Forelimb muscle (tissue), 1 donor: Measurements from ENCODE around the gene LARP1. TPM values are rescaled to one million over a fixed set of nuclear protein-coding genes. Genes with fewer than 3 reads are reported as not detected.
"Not testable (repeated sequence)": the region's sequence is repeated elsewhere in the genome, so short reads cannot be mapped to it uniquely, and the experiment has no call there.

Source experiments
- DNase-seq: peaks from one replicate; pipeline ENCODE4 v3.0.0-alpha.2; 2013; ENCODE audit warnings: low read depth
- polyA plus RNA-seq: library from polyadenylated mRNA; unstranded; fragments of 120-200 nt; gene quantifications from one replicate; pipeline ENCODE4 v1.2.1, GENCODE V29; 2013; ENCODE audit not compliant: insufficient read length

LARP1 gene
- 89.5 TPM for polyA plus RNA-seq

DNA sequence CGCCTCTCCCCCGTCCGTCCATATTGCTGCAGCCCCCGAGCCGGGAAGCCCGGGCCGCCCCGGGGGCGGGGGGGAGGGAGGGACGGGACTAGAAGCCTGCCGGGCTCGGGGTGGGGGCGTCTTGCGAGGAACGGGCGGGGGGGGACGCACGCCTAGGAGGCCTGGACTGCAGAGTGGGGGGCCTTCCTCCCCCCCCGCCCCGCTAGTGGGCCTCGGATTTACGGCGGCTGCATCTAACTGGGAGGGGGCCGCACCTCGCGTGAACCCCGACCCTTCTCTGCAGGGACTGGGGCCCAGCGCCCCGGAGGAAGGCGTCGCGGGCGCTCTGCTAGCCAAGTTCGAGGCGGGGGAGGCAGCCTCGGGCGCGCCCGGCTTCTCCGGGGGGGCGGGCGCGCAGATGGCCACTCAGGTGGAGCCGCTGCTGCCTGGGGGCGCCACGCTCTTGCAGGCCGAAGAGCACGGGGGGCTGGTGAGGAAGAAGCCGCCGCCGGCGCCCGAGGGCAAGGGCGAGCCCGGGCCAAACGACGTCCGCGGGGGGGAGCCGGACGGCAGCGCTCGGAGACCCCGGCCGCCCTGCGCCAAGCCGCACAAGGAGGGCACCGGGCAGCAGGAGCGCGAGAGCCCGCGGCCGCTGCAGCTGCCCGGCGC lies at the start of gene LARP1:
LARP1 (plus strand) TSS at position 17 of the 648 bp plus-strand sequence; CDS start at position 398, 381 bp downstream.
- no peak for DNase-seq

DNA sequence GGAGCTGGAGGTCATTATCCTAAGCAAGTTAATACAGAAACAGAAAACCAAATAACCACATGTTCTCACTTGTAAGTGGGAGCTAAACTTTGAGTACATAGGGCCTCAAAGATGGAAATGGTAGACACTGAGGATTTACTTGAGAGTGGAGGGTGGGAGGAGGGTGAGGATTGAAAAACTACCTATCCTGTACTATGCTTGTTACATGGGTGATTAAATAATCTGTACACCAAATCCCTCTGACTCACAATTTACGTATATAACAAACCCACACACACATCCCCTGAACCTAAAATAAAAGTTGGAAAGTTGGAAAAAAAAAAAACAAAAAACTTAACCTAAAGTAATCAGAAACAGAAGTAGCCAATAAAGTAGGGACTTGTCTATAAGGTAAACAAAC lies 48.8 kb upstream of the LARP1 start:
- DNase-seq = no peak

DNA sequence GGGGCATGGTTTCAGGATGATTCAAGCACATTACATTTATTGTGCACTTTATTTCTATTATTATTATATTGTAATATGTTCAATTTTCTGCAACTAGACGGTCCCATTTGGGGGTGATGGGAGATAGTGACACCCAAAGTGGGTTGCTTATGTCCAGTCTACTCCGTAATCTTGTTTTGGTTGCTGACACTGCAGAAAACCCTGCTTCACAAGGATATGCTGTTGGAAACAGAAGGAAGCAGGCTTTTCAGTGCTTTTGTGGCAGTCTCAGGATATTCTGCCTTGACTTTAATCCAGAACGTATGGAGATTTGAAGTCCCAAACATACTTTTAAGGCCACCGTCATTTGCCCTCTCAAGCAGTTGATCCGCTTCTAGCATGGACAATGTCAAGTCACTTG lies 47.5 kb upstream of the LARP1 start:
- DNase-seq = no peak

DNA sequence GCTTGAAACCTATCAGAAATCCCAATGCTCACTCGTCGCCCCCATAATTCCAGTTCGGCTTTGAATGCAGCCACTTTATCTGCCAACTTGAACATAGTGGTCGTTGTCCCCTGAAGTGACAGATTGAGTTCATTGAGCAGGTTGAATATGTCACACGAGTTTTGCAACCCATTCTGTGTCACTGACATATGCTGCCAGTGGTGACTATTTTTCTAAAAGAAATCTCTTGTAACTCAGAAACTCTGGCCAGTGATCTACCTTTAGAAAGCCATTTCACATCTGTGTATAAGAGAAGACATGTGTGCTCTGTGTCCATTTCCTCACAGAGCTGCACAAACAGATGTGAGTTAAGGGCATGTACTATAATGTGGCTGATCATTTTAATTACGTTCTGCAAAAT lies 47.0 kb upstream of the LARP1 start:
- DNase-seq = no peak

DNA sequence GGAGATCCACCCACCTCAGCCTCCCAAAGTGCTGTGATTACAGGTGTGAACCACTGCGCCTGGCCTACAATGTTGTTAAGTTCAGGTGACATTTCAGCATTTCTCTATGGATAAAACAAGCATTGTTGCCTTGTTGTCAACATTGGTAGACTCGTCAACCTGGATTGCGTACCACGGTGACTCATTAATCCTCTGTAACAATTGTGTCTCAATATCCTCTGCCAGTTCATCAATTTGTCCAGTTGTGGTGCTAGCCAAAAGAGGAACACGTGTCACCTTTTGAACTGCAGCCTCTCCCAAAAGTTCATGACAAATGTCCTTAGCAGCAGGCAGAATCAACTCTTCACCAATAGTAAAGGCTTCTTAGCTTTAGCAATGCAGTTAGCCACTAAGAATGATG lies 46.3 kb upstream of the LARP1 start:
- DNase-seq = no peak

DNA sequence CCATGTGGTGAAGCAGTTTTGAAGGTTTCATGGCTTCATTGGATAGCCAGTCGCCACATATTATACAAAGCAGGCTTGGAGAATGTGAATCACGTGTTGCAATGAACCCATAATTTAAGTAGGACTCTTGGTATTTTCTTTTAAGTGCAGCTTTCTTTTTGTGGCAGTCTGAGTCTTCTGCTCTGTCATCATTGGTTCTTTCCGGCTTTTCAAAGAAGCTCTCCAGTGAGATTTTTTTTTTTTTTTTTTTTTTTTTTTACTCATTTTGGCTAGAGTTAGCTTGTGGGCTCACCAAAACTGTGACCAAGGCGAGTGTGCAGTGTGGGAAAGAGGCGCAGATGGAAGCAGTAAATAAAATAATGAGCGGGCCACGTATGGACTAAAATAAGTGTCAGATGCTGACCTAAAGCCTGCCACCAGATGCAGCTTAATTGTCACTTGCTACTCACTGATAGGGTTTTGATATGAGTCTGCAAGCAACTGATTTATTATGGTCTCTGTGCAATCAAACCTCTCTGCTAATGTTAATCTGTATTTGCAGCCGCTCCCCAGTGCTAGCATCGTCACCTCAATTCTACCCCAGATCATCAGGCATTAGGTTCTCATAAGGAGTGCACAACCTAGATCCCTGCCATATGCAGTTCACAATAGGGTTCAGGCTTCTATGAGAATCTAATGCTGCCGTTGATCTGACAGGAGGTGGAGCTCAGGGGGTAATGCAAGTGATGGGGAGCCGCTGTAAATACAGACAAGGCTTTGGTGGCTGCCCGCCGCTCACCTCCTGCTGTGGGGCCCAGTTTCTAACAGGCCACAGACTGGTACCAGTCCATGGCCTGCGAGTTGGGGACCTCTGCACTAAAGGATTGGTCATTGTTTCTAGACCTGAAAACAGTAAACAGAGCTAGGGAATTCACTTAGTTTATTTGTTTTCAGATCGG lies 45.5 kb upstream of the LARP1 start:
- DNase-seq = no peak

DNA sequence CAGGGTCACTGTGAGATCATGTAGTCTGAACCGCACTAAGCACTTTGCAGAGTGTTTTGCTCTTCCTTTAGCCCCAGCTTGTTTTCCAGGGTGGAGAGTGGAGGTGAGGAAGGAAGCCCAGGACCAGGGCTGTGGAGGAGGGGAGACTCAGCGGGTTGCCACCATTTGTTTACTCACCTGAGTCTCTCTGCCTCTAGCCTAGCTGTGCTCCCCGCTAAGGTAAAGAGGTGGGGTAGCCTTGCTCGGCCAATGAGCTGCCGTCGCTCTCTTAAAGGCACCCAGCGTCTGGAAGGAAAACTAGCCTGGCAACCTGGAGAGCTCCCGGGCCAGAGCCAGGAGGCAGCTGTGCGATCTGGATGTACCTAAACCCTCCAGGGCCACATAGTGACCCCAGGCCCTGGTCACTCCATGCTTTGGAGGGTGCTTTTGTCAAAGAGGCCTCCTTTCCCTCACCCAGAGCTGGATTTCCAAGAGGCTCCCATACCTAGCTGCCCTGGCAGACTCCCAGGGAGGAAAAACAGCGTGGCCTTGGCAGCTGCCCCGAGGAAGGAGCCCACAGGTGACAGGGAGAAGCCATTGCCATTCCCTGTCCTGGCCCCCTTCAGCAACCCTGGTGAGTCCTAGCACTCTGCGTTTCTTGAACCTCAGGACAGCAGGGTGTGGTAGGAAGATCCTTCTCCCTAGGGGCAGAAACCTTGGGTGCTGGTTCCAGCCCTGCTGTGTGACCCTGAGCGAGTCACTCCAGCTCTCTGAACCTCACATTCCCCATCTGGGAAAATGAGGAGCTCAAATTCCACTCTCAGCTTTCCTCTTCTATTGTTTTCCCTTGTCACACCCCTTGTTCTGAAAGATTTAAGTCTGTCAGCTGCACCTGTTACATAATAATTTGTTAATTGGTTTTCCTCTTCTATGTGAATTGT lies 42.4 kb upstream of the LARP1 start:
- no peak for DNase-seq

DNA sequence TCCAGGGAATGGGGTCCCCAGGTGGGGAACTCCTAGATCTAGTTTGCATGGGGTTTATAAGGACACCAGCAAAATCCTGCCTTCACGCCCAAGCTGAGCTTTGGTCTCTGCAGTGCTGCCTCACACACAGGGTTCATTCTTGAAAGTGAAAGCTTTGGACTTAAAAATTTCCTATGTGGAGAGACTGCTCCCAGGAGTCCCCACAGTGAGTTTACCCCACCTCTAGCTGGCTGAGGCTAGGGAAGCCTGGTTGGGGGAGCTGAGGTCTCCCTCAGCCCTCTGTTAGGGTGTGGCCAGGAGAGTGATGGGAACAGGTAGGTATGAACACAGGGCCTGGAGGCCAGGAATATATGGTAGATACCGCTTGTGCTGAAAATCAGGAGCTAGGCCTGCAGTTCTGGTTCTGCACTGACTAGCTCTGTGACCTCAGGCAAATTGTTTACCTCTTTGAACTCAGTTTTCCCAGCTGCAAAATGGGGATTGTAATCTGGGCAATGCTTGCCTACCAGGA lies 41.5 kb upstream of the LARP1 start:
- DNase-seq = no peak

DNA sequence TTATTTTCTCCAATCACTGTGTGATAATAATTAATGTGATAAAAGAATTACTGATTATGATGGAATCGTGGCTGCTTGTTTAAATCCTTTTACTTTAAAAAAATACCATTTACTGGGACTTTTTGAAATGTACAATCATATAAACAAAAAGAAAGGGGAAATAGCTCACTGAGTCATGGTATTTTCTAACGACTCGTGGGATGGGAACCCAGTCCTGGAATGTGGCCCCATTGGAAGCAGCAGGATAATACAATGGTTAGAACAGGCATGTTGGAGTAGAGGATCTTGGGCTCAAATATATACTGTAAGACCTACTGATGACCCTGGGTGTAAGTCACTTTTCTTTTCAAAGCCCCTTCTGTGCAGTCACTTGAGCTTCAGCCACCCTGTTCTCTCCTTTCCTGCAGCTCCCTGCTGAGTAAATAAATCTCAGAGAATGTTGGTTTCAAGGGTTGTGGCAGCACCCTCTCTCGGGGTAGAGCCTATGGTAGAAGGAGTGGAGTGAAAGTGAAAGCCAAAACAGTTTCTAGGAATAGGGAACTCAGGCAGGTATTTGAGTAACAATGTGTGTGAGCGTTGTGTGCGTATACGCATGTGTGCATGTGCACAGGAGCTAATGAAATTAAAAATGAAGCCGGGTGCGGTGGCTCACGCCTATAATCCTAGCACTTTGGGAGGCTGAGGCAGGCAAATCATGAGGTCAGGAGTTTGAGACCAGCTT lies 40.8 kb upstream of the LARP1 start:
- DNase-seq = no peak

DNA sequence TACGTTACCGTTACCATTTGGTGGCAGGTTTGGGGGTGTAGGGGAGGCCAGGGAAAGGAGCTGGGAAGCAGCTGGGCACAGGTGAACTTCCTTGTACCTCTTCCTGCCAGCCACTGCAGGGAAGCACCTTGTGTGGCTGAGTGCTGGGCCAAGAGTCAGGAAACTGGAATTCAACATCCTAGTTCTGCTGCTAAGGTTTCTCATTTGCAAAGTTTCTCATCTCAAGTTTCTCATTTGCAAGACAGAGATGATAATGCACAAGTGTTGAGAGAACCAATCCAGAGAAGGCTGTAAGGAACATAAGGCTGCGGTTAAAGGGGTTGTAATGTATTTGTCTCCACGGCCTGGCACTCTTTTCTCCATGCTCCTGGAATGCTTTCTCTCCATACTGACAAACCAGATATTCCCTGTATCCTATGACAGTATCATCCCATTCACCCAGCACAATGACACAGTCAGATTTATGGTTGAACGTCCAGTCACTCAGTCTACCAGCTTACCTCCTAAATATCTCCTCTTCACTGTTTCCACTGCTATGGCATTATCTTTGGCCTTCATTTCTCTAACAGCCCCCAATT lies 33.6 kb upstream of the LARP1 start:
- DNase-seq = no peak

DNA sequence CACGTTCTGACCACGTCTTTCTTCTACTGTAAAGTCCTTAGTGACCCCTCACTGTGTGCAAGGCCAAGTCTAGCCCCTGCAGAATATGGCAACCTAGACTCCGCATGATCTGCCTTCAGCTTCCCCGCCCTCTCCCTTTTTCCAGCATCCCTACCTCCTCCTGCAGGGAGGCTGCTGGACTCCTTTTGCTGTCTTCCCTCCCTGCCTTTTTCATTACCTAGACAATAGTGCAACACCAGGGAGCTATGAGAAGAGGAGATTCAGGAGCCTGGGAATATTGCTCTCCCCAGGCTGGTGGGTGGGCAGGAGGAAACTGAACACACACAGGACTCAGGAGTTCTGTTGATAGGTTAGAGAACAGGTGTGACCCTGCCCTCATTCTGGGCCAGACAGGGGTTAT lies 33.1 kb upstream of the LARP1 start:
- no peak for DNase-seq

DNA sequence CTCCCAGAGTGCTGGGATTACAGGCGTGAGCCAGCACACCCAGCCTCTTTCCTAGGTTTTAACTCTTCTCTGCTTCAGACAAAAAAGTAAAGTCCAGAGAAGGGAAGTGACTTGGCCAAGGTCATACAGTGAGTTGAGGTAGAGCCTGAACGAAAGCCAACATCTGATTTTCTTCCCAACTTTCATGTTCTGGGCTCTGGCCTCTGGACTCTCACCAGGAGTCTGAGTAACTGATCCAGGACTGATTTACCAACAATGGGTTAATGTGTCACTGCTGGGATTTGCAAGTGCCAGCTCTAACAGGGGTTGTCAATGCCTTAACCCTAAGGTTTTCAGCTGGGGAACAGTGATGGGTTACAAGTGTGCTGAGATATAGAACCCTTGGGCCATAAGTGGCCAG lies 32.2 kb upstream of the LARP1 start:
- DNase-seq = no peak

DNA sequence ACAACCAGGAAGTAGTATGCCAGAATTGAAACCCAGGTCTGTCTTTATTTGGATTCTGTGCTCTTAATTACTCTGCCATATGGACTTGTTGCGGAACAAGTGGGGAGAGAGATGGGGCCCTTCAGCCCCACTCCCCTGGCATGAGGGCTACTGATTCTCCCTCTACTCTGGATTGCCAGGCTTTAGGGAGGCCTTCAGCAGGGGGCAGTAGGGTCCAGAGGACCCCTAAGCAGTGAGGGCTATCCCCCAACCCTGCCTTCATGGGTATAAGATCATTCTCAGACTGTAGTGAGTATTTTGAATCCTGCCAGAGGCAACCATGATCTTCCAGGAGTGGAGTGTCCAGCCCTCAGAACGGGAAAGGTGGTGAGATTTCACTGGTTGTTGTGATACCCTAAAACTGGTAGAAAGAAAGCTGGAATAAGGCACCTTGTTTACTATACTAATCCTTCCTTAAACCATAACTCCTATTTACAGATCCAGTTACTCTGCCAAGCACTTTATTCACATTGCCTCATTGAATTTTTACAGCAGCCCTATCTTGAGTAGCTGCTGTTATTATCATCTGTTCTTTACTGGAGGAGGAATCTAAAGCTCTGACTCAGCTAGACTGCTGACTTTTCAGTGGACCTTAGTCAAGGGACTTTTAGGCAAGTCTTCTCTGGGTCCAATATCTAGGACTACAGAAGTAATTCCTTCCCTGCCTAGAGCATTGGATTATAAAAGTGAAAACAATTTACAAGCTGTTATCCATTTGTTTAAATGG lies 31.3 kb upstream of the LARP1 start:
- no peak for DNase-seq

DNA sequence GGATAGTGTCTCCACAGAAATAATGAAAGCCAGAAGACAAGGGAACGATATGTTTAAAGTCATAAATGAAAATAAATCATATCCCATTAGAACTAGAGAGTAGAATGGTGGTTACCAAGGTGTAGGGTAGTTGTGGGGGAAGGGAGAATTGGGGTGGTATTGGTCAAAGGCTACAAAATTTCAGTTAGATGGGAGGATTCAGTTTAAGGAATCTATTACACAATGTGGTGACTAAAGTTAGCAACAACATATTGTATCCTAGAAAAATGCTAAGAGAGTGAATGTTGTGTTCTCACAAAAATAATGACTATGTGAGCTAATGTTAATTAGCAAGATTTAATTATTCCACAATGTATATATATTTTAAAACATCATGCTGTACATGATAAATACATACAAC lies 27.8 kb upstream of the LARP1 start:
- DNase-seq = no peak

DNA sequence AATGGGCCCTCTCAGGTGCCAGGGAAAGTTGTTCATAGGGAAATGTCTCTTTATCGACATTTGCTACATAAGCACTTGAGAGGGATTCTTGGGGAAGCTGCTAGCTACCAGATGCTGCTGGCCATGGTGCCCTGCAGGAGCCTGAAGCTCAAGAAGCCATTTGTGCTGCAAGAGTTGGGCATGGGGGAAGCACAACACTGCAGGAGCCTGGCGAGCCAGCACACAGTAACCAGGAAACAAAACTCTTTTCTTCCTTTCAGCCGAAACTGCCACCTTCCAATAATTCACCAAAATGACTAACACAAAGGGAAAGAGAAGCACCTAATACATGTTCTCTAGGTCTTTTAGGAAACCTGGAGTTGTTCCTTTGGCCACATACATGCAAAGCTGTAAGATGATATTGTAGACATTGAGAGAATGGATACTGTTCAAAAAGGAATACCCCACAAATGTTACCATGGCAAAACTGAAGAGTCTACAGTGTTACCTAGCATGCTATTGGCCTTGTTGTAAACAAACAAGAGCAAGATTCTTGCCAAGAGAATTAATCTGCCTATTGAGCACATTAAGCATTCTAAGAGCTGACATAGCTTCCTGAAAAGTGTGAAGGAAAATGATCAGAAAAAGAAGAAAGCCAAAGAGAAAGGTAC lies 26.1 kb upstream of the LARP1 start:
- DNase-seq = no peak

DNA sequence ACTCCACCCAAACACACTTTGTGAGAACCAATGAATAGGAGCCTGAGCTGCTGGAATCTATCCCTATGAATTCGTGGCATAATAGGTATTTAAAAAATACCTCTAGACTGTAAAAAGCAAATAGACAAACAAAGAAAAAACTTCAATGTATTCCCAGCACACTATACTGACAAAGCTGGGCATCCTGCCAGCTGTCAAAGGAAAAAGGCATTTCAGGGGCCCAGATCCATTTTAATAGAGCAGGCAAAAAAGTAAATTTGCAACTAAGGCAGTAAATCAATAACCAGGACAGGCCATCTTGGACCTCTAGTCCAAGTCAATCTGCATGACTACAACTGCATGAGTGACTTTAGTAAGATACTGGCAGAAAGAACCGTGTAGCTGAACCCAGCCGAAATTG lies 25.6 kb upstream of the LARP1 start:
- no peak for DNase-seq

DNA sequence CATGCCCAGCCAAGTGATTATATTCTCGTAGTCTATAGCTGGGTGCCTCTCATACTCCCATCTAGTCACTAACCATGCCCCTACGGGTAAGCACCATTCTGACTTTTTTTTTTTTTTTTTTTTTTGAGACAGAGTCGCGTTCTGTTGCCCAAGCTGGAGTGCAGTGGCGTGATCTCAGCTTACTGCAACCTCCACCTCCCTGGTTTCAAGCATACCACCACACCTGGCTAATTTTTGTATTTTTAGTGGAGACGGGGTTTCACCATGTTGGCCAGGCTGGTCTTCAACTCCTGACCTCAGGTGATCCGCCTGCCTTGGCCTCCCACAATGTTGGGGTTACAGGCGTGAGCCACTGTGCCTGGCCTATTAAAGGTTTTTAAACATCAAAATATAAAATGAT lies 24.4 kb upstream of the LARP1 start:
- DNase-seq = not testable (repeated sequence)

DNA sequence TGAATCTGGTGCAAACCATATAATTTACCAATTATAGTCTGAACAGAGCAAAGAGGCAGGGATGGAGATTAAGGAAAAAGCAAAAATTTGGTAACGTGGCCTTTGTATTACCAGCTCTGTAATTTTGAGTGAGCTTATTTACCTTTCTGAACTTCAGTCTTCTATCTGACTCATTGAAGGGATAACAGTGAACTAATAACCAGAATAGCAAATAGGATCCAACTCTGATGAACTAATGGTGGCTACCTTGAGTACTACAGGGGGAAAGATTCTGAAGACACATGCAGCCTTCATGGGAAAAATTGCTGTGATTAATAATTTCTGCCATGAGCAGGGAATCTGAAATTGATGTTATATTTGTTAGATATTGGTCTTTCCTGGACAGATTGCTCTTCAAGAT lies 23.0 kb upstream of the LARP1 start:
- no peak for DNase-seq
